Measurements from ENCODE around the gene PWWP3B. TPM values are rescaled to one million over a fixed set of nuclear protein-coding genes. Genes with fewer than 3 reads are reported as not detected.
"Not testable (repeated sequence)": the region's sequence is repeated elsewhere in the genome, so short reads cannot be mapped to it uniquely, and the experiment has no call there.

Gene PWWP3B
- total RNA-seq, 1 experiment from 2014 or later, result not detected

GRCh38 chrX:106177982-106178321, 9.8 kb downstream of the PWWP3B start:
- Mint-ChIP-seq H3K36me3 (ENCODE audit: insufficient read depth, unreplicated experiment) (no peaks in the 10 kb centered on the region), H3K27me3 (ENCODE audit: unreplicated experiment) (no peaks in the 10 kb centered on the region), H3K4me1 (ENCODE audit: low read depth, unreplicated experiment) (no peaks in the 10 kb centered on the region), H3K27ac (ENCODE audit: unreplicated experiment) (no peak overlapping the region), H3K9me3 (ENCODE audit: low read depth, unreplicated experiment) (no peaks in the 10 kb centered on the region), H3K4me3 (ENCODE audit: low read depth, unreplicated experiment) (no peak overlapping the region)
- DNase-seq, result no peak
- no TSS peak for BruUV-seq (replicated peaks)
- intact Hi-C loops (cut with micrococcal nuclease; ENCODE audit: unreplicated experiment), result no loop called here
- CTCF ChIA-PET, result no interaction called here
- no peak for TF ChIP-seq CTCF (IDR thresholded peaks at IDR 0.05; ENCODE audit: unreplicated experiment)

GRCh38 chrX:106178826-106179225, 10.7 kb downstream of the PWWP3B start:
- no peak overlapping the region for H3K27ac Mint-ChIP-seq (ENCODE audit: unreplicated experiment)
- H3K9me3 Mint-ChIP-seq (ENCODE audit: low read depth, unreplicated experiment), result no peaks in the 10 kb centered on the region
- intact Hi-C loops (cut with micrococcal nuclease; ENCODE audit: unreplicated experiment), result no loop called here
- no peak for TF ChIP-seq CTCF (IDR thresholded peaks at IDR 0.05; ENCODE audit: unreplicated experiment)
- BruUV-seq (replicated peaks), result no TSS peak
- H3K36me3 Mint-ChIP-seq (ENCODE audit: insufficient read depth, unreplicated experiment), result no peaks in the 10 kb centered on the region
- H3K27me3 Mint-ChIP-seq (ENCODE audit: unreplicated experiment), result no peaks in the 10 kb centered on the region
- H3K4me3 Mint-ChIP-seq (ENCODE audit: low read depth, unreplicated experiment), result no peak overlapping the region
- DNase-seq, result no peak
- CTCF ChIA-PET, result no interaction called here
- no peaks in the 10 kb centered on the region for H3K4me1 Mint-ChIP-seq (ENCODE audit: low read depth, unreplicated experiment)

- H3K4me1 Mint-ChIP-seq (ENCODE audit: low read depth, unreplicated experiment); BruUV-seq (replicated peaks); H3K36me3 Mint-ChIP-seq (ENCODE audit: insufficient read depth, unreplicated experiment); H3K27ac Mint-ChIP-seq (ENCODE audit: unreplicated experiment); intact Hi-C loops (cut with micrococcal nuclease; ENCODE audit: unreplicated experiment); CTCF ChIA-PET; H3K4me3 Mint-ChIP-seq (ENCODE audit: low read depth, unreplicated experiment); H3K9me3 Mint-ChIP-seq (ENCODE audit: low read depth, unreplicated experiment); DNase-seq; H3K27me3 Mint-ChIP-seq (ENCODE audit: unreplicated experiment): not testable (repeated sequence)
Measured at GRCh38 chrX:106183685-106184084, 15.6 kb downstream of the PWWP3B start.

GRCh38 chrX:106201502-106202178, 33.5 kb downstream of the PWWP3B start:
- no peak for DNase-seq
- no peaks in the 10 kb centered on the region for H3K36me3 Mint-ChIP-seq (ENCODE audit: insufficient read depth, unreplicated experiment)
- H3K27ac Mint-ChIP-seq (ENCODE audit: unreplicated experiment), result no peak overlapping the region
- no peak for TF ChIP-seq CTCF (IDR thresholded peaks at IDR 0.05; ENCODE audit: unreplicated experiment)
- BruUV-seq (replicated peaks), result no TSS peak
- peaks cover 20% of the 10 kb centered on the region for H3K27me3 Mint-ChIP-seq (ENCODE audit: unreplicated experiment)
- H3K4me3 Mint-ChIP-seq (ENCODE audit: low read depth, unreplicated experiment), result no peak overlapping the region
- CTCF ChIA-PET, result no interaction called here
- intact Hi-C loops (cut with micrococcal nuclease; ENCODE audit: unreplicated experiment), result no loop called here
- H3K9me3 Mint-ChIP-seq (ENCODE audit: low read depth, unreplicated experiment), result peaks cover 2% of the 10 kb centered on the region
- no peaks in the 10 kb centered on the region for H3K4me1 Mint-ChIP-seq (ENCODE audit: low read depth, unreplicated experiment)

- no peak for DNase-seq
- no peak for TF ChIP-seq CTCF (IDR thresholded peaks at IDR 0.05; ENCODE audit: unreplicated experiment)
- Mint-ChIP-seq H3K27me3 (ENCODE audit: unreplicated experiment) (peaks cover 25% of the 10 kb centered on the region), H3K36me3 (ENCODE audit: insufficient read depth, unreplicated experiment) (no peaks in the 10 kb centered on the region), H3K27ac (ENCODE audit: unreplicated experiment) (no peak overlapping the region), H3K9me3 (ENCODE audit: low read depth, unreplicated experiment) (peaks cover 2% of the 10 kb centered on the region), H3K4me1 (ENCODE audit: low read depth, unreplicated experiment) (no peaks in the 10 kb centered on the region), H3K4me3 (ENCODE audit: low read depth, unreplicated experiment) (no peak overlapping the region)
- no TSS peak for BruUV-seq (replicated peaks)
- CTCF ChIA-PET, result interaction anchor here (0.9 kb wide), 1 partner anchor 35 kb away, joined by 3 read pairs; the partner anchor contains the start of gene PWWP3B
- intact Hi-C loops (cut with micrococcal nuclease; ENCODE audit: unreplicated experiment), result no loop called here
Measured at GRCh38 chrX:106203315-106203714, 35.2 kb downstream of the PWWP3B start.

Data from Calu3 (cell line).